Subcutaneous adipose tissue (tissue), 4 donors: ENCODE data around the gene SERINC2. TPM values are rescaled to one million over a fixed set of nuclear protein-coding genes. Genes with fewer than 3 reads are reported as not detected.

ENCODE experiments used
- total RNA-seq, 4 donors: library from RNA; depleted of rRNA; stranded (reverse); fragments of >200 nt; gene quantifications; one replicate each; pipeline ENCODE4 v1.1.0, GENCODE V29; 2016
- TF ChIP-seq, protein P1 (sequence below): fragments of 450-650 bp; IDR thresholded peaks from one replicate; pipeline ENCODE4 v1.5.1; 2016; ENCODE audit warnings: low read depth, mild to moderate bottlenecking, control low read depth, antibody characterized with exemption, moderate library complexity

Gene SERINC2
- total RNA-seq, 4 donors from 2014 or later, result 1.6 to 11.0 (median 7.2) TPM

DNA sequence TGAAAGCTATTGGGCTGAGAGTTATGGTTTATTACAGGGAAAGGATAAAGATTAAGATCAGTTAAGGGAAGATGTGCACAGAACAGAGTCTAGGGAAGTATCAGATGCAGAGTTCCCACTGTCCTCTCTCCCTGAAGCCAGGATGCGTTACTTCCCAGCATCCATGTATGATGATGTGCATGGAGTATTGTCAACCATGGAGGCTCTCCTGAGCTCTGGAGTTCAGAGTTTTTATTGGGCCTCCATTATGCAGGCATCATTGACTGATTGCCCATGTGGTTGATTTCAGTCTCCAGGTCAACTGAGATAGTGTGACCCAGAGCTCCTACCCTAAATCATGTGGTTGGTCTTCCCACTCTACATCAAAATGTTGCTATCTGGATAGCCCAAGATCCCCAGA, 30.7 kb downstream of the SERINC2 start:
- TF ChIP-seq, protein P1, sequence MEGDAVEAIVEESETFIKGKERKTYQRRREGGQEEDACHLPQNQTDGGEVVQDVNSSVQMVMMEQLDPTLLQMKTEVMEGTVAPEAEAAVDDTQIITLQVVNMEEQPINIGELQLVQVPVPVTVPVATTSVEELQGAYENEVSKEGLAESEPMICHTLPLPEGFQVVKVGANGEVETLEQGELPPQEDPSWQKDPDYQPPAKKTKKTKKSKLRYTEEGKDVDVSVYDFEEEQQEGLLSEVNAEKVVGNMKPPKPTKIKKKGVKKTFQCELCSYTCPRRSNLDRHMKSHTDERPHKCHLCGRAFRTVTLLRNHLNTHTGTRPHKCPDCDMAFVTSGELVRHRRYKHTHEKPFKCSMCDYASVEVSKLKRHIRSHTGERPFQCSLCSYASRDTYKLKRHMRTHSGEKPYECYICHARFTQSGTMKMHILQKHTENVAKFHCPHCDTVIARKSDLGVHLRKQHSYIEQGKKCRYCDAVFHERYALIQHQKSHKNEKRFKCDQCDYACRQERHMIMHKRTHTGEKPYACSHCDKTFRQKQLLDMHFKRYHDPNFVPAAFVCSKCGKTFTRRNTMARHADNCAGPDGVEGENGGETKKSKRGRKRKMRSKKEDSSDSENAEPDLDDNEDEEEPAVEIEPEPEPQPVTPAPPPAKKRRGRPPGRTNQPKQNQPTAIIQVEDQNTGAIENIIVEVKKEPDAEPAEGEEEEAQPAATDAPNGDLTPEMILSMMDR, result no peak

DNA sequence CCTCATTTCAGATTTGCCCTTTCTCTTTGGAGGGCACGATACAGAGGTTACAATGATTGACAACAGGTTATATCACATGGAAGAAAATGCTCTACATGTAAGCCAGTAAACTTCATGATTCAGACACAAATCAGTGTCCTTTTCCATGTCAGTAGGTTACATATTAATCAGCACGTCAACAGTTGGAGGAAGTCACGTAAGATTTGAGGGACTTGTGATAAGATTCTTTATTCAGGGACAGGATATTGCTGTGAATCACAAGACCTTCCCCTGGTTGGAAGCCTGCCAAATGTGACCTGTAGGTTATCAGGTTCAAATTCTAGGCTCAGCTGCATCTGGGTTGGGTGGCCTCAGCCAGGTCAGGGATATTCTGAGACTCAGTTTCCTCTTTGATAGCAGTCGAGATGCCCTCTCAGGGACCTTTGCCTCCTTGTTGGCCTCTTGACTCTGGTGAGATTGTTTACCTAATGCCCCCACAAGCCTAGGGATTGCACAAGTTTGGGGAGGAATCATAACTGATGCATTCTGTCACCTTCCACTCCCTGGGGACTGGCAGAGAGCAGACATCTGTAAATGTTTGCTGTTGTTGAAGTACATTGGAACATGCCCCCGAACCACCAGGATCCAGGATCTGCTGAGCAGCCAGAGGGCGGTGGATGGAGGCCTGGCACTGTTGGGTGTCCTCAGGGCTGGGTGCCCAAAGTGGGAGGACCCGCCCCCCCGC, 31.9 kb downstream of the SERINC2 start:
- TF ChIP-seq, protein P1, result no peak

GRCh38 chr1:31445951-31446350, 32.9 kb downstream of the SERINC2 start:
- TF ChIP-seq, protein P1, result no peak

DNA sequence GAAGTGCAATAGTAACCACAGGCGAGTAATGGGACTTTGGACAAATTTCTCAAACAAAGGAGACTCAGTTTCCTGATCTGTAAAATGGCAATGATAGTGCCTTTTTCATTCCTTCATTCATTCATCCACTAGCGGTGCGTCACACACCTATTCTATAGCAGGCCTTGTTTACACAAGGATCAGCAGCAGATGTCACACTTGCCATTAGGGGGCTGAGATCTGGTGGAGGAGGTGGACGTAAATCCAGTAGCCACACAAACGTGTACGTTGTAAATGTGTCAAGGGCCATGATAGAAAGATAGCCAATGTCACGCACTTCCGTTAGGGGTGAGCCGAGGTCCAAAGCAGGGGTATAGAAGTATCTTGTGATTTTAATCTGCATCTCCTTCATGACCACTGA, 34.2 kb downstream of the SERINC2 start:
- TF ChIP-seq, protein P1, result no peak

DNA sequence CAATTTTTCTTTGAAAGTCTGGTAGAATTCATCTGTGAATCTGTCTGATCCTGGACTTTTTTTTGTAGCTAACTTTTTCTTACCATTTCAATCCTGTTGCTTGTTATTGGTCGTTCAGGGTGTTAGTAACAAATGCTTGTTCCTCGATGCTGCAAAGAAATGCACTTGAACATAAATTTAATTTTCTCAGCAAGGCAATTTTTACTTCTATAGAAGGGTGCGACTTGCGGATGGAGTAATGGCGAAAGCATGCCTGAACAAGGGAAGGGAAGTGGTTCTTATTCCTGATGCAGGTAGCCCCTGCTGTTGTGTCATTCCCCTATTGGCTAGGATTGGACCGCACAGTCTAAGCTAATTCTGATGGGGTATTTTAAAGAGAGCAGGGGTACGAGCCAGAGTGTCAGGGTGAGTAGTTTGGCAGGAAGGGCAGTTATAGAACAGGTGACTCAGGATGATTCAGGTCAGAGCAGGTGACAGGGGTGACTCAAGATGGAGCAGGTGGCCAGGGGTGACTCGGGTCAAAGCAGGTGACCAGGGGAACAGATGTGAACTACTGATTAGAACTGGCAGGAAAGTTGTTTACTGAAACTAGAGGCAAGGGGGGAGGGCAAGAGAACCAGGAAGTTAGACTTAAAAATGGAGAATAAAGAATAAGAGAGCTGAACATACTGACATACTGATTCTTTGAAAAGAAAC, 40.5 kb downstream of the SERINC2 start:
- TF ChIP-seq, protein P1, result no peak

DNA sequence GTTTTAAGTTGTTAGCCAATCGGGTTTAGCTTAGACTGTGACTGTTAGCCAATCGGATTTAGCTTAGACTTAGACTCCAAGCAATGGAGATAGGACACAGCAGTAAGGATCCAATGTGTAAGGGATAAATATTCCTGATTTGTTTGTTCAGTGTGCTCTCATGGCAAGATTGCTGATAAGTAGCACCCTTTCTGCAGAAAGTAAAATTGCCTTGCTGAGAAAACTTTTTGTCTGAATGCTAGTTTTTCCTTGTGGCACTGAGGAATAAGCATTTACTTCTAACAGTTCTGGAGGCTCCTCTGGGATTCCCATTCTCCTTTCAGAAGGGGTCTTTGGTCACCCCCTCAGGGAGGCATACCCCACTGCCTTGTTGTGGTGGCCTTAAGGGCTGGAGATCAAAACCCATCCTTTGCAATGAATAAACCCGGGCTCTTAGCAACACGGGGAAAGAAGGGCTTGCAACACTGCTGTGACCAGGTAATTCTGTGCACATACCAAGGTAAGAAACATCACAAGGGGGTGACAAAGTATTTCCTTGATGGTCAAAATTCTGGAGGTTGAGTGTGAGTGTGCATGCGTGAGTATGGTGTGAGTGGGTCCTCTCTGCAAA, 45.4 kb downstream of the SERINC2 start:
- TF ChIP-seq, protein P1, result no peak

DNA sequence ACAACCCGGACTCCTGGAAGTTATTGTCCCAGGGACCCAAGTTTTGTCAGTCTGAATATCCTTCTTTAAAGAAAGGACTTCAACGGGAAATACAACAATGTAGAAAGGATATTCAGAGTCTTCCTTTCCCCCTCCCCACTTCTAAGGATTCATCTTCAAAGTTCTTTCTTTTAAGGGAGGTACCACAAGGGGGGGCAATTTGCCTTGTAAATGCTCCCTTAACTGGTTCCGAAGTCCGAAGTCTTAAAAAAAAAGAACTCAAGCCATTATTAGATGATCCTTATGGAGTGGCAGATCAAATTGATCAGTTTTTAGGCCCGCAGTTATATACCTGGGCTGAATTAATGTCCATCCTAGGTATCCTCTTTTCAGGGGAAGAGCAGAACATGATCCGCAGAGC, 47.0 kb downstream of the SERINC2 start:
- TF ChIP-seq, protein P1, result no peak
